Heart left ventricle (tissue), 16 donors: ENCODE data around the gene OLIG1. TPM values are rescaled to one million over a fixed set of nuclear protein-coding genes. Genes with fewer than 3 reads are reported as not detected.

Source experiments
- ATAC-seq, 4 donors: fragments of 200-7000 bp; cut with Tn5 transposase; one replicate each; pipeline ENCODE4 v1.9.1; 2020 to 2022; ENCODE audit warnings: moderate library complexity in 4 of 4, mild to moderate bottlenecking in 3 of 4, moderate number of reproducible peaks in 1 of 4
- DNase-seq, 5 donors: peaks; one replicate each; pipeline ENCODE4 v3.0.0-alpha.2; 2020
- H3K27ac ChIP-seq, 12 donors: fragments of 200-600 bp; sonication (generic) in 4 of 12; one replicate each; pipeline versions ENCODE4 v1.5.0 to v1.8.0; 2016 to 2022; ENCODE audit warnings: mild to moderate bottlenecking in 2 of 12
- H3K27me3 ChIP-seq, 9 donors: fragments of 200-600 bp; sonication (generic) in 2 of 9; one replicate each; pipeline versions ENCODE4 v1.5.1 to v1.8.0; 2016 to 2022; ENCODE audit warnings: mild to moderate bottlenecking in 3 of 9
- H3K36me3 ChIP-seq, 9 donors: fragments of 200-600 bp; sonication (generic) in 2 of 9; one replicate each; pipeline versions ENCODE4 v1.5.0 to v1.8.0; 2018 to 2022; ENCODE audit warnings: mild to moderate bottlenecking in 2 of 9
- H3K4me1 ChIP-seq, 12 donors: fragments of 200-600 bp; sonication (generic) in 4 of 12; one replicate each; pipeline versions ENCODE4 v1.5.0 to v1.8.0; 2016 to 2022; ENCODE audit warnings: mild to moderate bottlenecking in 3 of 12
- H3K4me3 ChIP-seq, 12 donors: fragments of 200-600 bp; sonication (generic) in 4 of 12; one replicate each; pipeline versions ENCODE4 v1.5.0 to v1.8.0; 2017 to 2022; ENCODE audit warnings: mild to moderate bottlenecking in 9 of 12, moderate library complexity in 4 of 12
- H3K9me3 ChIP-seq, 12 donors: fragments of 200-600 bp; sonication (generic) in 4 of 12; one replicate each; pipeline versions ENCODE4 v1.5.0 to v1.8.0; 2016 to 2022; ENCODE audit warnings: mild to moderate bottlenecking in 1 of 12
- CTCF ChIP-seq, 12 donors: fragments of 200-600 bp; sonication (generic) in 4 of 12; IDR thresholded peaks; one replicate each; pipeline versions ENCODE4 v1.5.0 to v1.8.0; 2018 to 2022; ENCODE audit warnings: antibody characterized with exemption in 12 of 12, mild to moderate bottlenecking in 5 of 12
- POLR2A ChIP-seq, 2 donors: fragments of 450-650 bp; IDR thresholded peaks; one replicate each; pipeline ENCODE4 v1.6.1; 2017; ENCODE audit warnings: antibody characterized with exemption in 2 of 2, mild to moderate bottlenecking in 2 of 2, moderate library complexity in 2 of 2
- WGBS, 4 donors: extraction: QIAGEN DNeasy Blood & Tissue Kit in 2 of 4; methylation state at CpG; one replicate each; pipeline versions ENCODE4 v1.1.5 to v1.1.7; 2013 to 2018; 5-methylcytosine and 5-hydroxymethylcytosine counted together
- intact Hi-C, 10 donors: fragments of 100-400 bp; cut with DNase I; formaldehyde crosslinking; loops; one replicate each; pipeline versions ENCODE4 v1.11.1 to v1.14.2; 2022
- polyA plus RNA-seq, 2 donors: library from polyadenylated mRNA; stranded (reverse); fragments of 200-250 nt; gene quantifications; one replicate each; pipeline ENCODE4 v1.2.3, GENCODE V29; 2013
- total RNA-seq, 9 donors: library from RNA; depleted of rRNA in 2 of 9; stranded (reverse); fragments of >200 nt in 2 of 9; fragmentation: NEBNext Ultra II Directional in 3 of 9; extraction: Animal tissue kit (Norgen Biotek cat#: 25700) in 3 of 9; gene quantifications; one replicate each; pipeline versions ENCODE4 v1.1.0 to v1.2.4, GENCODE V29; 2016 to 2023
- donor health status: ischemic (EF 13 %, LVEDD 7.1; RV severe dilation, severe dysfunction).
- donor health status: healthy with polysubstance abuse.
- donor health status: DM: no; HTN: yes; CAD: no.
- donor health status: DM: no; HTN: no; CAD: no.
- donor health status: ischemic (EF 25% LVEDD 6.9; RV normal size, moderate dysfunction).
- donor health status: ischemic (EF 25% LVEDD 5.7; RV mildly dilated, moderate dysfunction).
- donor health status: healthy.
- donor health status: DM: yes; HTN: yes; CAD: no.
- donor health status: ischemic (EF 35%, LVEDD 5.7; RV mildly dilated, moderate dysfunction).
- donor health status: nonischemic (EF 11% LVEDD 7.7; RV severe dilation, severe dysfunction).
- donor health status: DM: yes; HTN: yes; CAD: no.
- donor health status: PGD.
- donor health status: ischemic (EF 29% LVEDD 5.4; RV normal size, mild dysfunction).
- donor health status: nonischemic (EF 23%, LVEDD 6.1; RV moderate dilation, normal function).

OLIG1 gene
- total and polyA plus RNA-seq, 11 donors, result 0.11 to 0.67 TPM; not detected in 9

GRCh38 chr21:33069645-33069993 lies 322 bp upstream of the OLIG1 start:
- Histone ChIP-seq H3K27ac (no peak overlapping the region), H3K4me3 (peak overlapping the region in 11 of 12 donors; percentile 17 to 57 (median 44)), H3K27me3 (peaks cover 33 to 99% (median 89%) of the 10 kb centered on the region in 9 donors), H3K36me3 (no peaks in the 10 kb centered on the region), H3K4me1 (peaks cover 0 to 40% (median 13%) of the 10 kb centered on the region in 12 donors), H3K9me3 (peaks cover 0 to 9% (median 0%) of the 10 kb centered on the region in 12 donors)
- intact Hi-C loops, result loop anchor here in 1 of 10 donors (5.0 kb wide), 1 partner anchor 42 kb away; the partner anchor contains the start of gene OLIG2
- no peak for DNase-seq
- no peak for TF ChIP-seq POLR2A (IDR thresholded peaks at IDR 0.05)
- TF ChIP-seq CTCF (IDR thresholded peaks at IDR 0.05), result no peak
- WGBS, 4 donors, result 3 to 6% (median 5%) methylated on average over 11 of the region's 11 CpGs
- no peak for ATAC-seq

GRCh38 chr21:33070744-33070997 lies 730 bp downstream of the OLIG1 start:
- peaks cover 36 to 100% (median 90%) of the 10 kb centered on the region in 9 donors for H3K27me3 ChIP-seq
- DNase-seq (no peak), ATAC-seq (no peak)
- no peak for TF ChIP-seq POLR2A (IDR thresholded peaks at IDR 0.05)
- TF ChIP-seq CTCF (IDR thresholded peaks at IDR 0.05), result no peak
- no peak overlapping the region for H3K27ac ChIP-seq
- peaks cover 0 to 36% (median 13%) of the 10 kb centered on the region in 12 donors for H3K4me1 ChIP-seq
- H3K9me3 ChIP-seq, result peaks cover 0 to 9% (median 0%) of the 10 kb centered on the region in 12 donors
- peak overlapping the region in 11 of 12 donors; percentile 14 to 57 (median 44) for H3K4me3 ChIP-seq
- 0 to 4% (median 1%) methylated on average over 21 to 44 of the region's 44 CpGs; no CpG with 5 or more reads in 1 of the 4 donors for WGBS, 4 donors
- intact Hi-C loops, result no loop called here
- no peaks in the 10 kb centered on the region for H3K36me3 ChIP-seq

GRCh38 chr21:33070998-33071769 lies 1.2 kb downstream of the OLIG1 start:
- no peak for TF ChIP-seq POLR2A (IDR thresholded peaks at IDR 0.05)
- TF ChIP-seq CTCF (IDR thresholded peaks at IDR 0.05), result no peak
- Histone ChIP-seq H3K9me3 (peaks cover 0 to 9% (median 0%) of the 10 kb centered on the region in 12 donors), H3K27me3 (peaks cover 38 to 100% (median 93%) of the 10 kb centered on the region in 9 donors), H3K4me3 (peak overlapping the region; percentile 6 to 57 (median 40)), H3K27ac (no peak overlapping the region), H3K36me3 (no peaks in the 10 kb centered on the region), H3K4me1 (peaks cover 0 to 36% (median 13%) of the 10 kb centered on the region in 12 donors)
- 0 to 1% (median 1%) methylated on average over 18 to 69 of the region's 69 CpGs for WGBS, 4 donors
- DNase-seq, result peak in 1 of 5 donors; percentile 58
- intact Hi-C loops, result no loop called here
- no peak for ATAC-seq

- DNase-seq, result no peak
- TF ChIP-seq POLR2A (IDR thresholded peaks at IDR 0.05) (no peak), CTCF (IDR thresholded peaks at IDR 0.05) (no peak)
- Histone ChIP-seq H3K27me3 (peaks cover 38 to 100% (median 88%) of the 10 kb centered on the region in 9 donors), H3K36me3 (no peaks in the 10 kb centered on the region), H3K9me3 (peaks cover 0 to 9% (median 0%) of the 10 kb centered on the region in 12 donors), H3K27ac (no peak overlapping the region), H3K4me1 (peaks cover 0 to 35% (median 13%) of the 10 kb centered on the region in 12 donors), H3K4me3 (peak overlapping the region; percentile 6 to 57 (median 40))
- intact Hi-C loops, result no loop called here
- ATAC-seq, result no peak
- WGBS, 4 donors, result 2 to 4% (median 3%) methylated on average over 37 to 38 of the region's 38 CpGs
These were observed 1.9 kb downstream of the OLIG1 start for GRCh38 chr21:33071770-33072306.
